ENCODE data around the gene ZBTB8OS. TPM values are rescaled to one million over a fixed set of nuclear protein-coding genes. Genes with fewer than 3 reads are reported as not detected.
"Not testable (repeated sequence)": the region's sequence is repeated elsewhere in the genome, so short reads cannot be mapped to it uniquely, and the experiment has no call there.

The ZBTB8OS gene
- polyA plus RNA-seq, 1 donor, result 39.5 TPM

- H3K36me3 ChIP-seq (ENCODE audit: control insufficient read depth, insufficient read depth, low read length), result peaks cover 24% of the 10 kb centered on the region
- H3K9me3 ChIP-seq (ENCODE audit: control insufficient read depth, low read depth, low read length); H3K27me3 ChIP-seq (ENCODE audit: control insufficient read depth, insufficient read depth, low read length); DNase-seq; H3K27ac ChIP-seq (ENCODE audit: low read length); H3K4me3 ChIP-seq (ENCODE audit: low read length); H3K4me1 ChIP-seq (ENCODE audit: control insufficient read depth, insufficient read depth, low read length): not testable (repeated sequence)
- no CpG with 5 or more reads among the region's 4 CpGs for WGBS (ENCODE audit: insufficient coverage, low lambda C conversion rate)
These were observed 20.2 kb downstream of the ZBTB8OS start for GRCh38 chr1:32630173-32630572.

GRCh38 chr1:32627596-32628162, 22.7 kb downstream of the ZBTB8OS start:
- WGBS (ENCODE audit: insufficient coverage, low lambda C conversion rate), result 40% methylated on average over 1 of the region's 11 CpGs

GRCh38 chr1:32626176-32626575, 24.2 kb downstream of the ZBTB8OS start:
- H3K27ac ChIP-seq (ENCODE audit: low read length), result no peak overlapping the region
- H3K4me1 ChIP-seq (ENCODE audit: control insufficient read depth, insufficient read depth, low read length), result no peaks in the 10 kb centered on the region
- H3K4me3 ChIP-seq (ENCODE audit: low read length), result no peak overlapping the region
- 100% methylated on average over 1 of the region's 1 CpG for WGBS (ENCODE audit: insufficient coverage, low lambda C conversion rate)
- DNase-seq, result no peak
- H3K27me3 ChIP-seq (ENCODE audit: control insufficient read depth, insufficient read depth, low read length), result no peaks in the 10 kb centered on the region
- no peaks in the 10 kb centered on the region for H3K9me3 ChIP-seq (ENCODE audit: control insufficient read depth, low read depth, low read length)
- H3K36me3 ChIP-seq (ENCODE audit: control insufficient read depth, insufficient read depth, low read length), result peaks cover 19% of the 10 kb centered on the region

More at GRCh38 chr1:32627596-32628162, 22.7 kb downstream of the ZBTB8OS start:
- H3K27me3 ChIP-seq (ENCODE audit: control insufficient read depth, insufficient read depth, low read length), result no peaks in the 10 kb centered on the region
- peaks cover 20% of the 10 kb centered on the region for H3K36me3 ChIP-seq (ENCODE audit: control insufficient read depth, insufficient read depth, low read length)
- no peaks in the 10 kb centered on the region for H3K9me3 ChIP-seq (ENCODE audit: control insufficient read depth, low read depth, low read length)
- no peaks in the 10 kb centered on the region for H3K4me1 ChIP-seq (ENCODE audit: control insufficient read depth, insufficient read depth, low read length)
- no peak overlapping the region for H3K4me3 ChIP-seq (ENCODE audit: low read length)
- DNase-seq, result peak in 1 of 2 donors; percentile 18
- no peak overlapping the region for H3K27ac ChIP-seq (ENCODE audit: low read length)

- no peak for DNase-seq
- Histone ChIP-seq H3K4me3 (ENCODE audit: low read length) (no peak overlapping the region), H3K9me3 (ENCODE audit: control insufficient read depth, low read depth, low read length) (no peaks in the 10 kb centered on the region), H3K27ac (ENCODE audit: low read length) (no peak overlapping the region), H3K4me1 (ENCODE audit: control insufficient read depth, insufficient read depth, low read length) (no peaks in the 10 kb centered on the region), H3K27me3 (ENCODE audit: control insufficient read depth, insufficient read depth, low read length) (no peaks in the 10 kb centered on the region), H3K36me3 (ENCODE audit: control insufficient read depth, insufficient read depth, low read length) (peaks cover 19% of the 10 kb centered on the region)
- 100% methylated on average over 1 of the region's 5 CpGs for WGBS (ENCODE audit: insufficient coverage, low lambda C conversion rate)
These were observed 26.6 kb downstream of the ZBTB8OS start for GRCh38 chr1:32623775-32624174.

- DNase-seq, result no peak
- Histone ChIP-seq H3K9me3 (ENCODE audit: control insufficient read depth, low read depth, low read length) (no peaks in the 10 kb centered on the region), H3K36me3 (ENCODE audit: control insufficient read depth, insufficient read depth, low read length) (peaks cover 19% of the 10 kb centered on the region), H3K27me3 (ENCODE audit: control insufficient read depth, insufficient read depth, low read length) (no peaks in the 10 kb centered on the region), H3K4me3 (ENCODE audit: low read length) (no peak overlapping the region), H3K4me1 (ENCODE audit: control insufficient read depth, insufficient read depth, low read length) (no peaks in the 10 kb centered on the region), H3K27ac (ENCODE audit: low read length) (no peak overlapping the region)
- WGBS (ENCODE audit: insufficient coverage, low lambda C conversion rate), result 88% methylated on average over 1 of the region's 3 CpGs
These were observed 27.3 kb downstream of the ZBTB8OS start for GRCh38 chr1:32622806-32623681.

GRCh38 chr1:32622205-32622604, 28.1 kb downstream of the ZBTB8OS start:
- no peaks in the 10 kb centered on the region for H3K27me3 ChIP-seq (ENCODE audit: control insufficient read depth, insufficient read depth, low read length)
- H3K4me3 ChIP-seq (ENCODE audit: low read length), result no peak overlapping the region
- no peak overlapping the region for H3K27ac ChIP-seq (ENCODE audit: low read length)
- H3K36me3 ChIP-seq (ENCODE audit: control insufficient read depth, insufficient read depth, low read length), result peaks cover 14% of the 10 kb centered on the region
- WGBS (ENCODE audit: insufficient coverage, low lambda C conversion rate), result 100% methylated on average over 1 of the region's 2 CpGs
- H3K9me3 ChIP-seq (ENCODE audit: control insufficient read depth, low read depth, low read length), result no peaks in the 10 kb centered on the region
- no peaks in the 10 kb centered on the region for H3K4me1 ChIP-seq (ENCODE audit: control insufficient read depth, insufficient read depth, low read length)
- DNase-seq, result no peak

GRCh38 chr1:32619701-32620485, 30.5 kb downstream of the ZBTB8OS start:
- Histone ChIP-seq H3K27me3 (ENCODE audit: control insufficient read depth, insufficient read depth, low read length) (no peaks in the 10 kb centered on the region), H3K36me3 (ENCODE audit: control insufficient read depth, insufficient read depth, low read length) (peaks cover 10% of the 10 kb centered on the region), H3K4me3 (ENCODE audit: low read length) (no peak overlapping the region), H3K9me3 (ENCODE audit: control insufficient read depth, low read depth, low read length) (no peaks in the 10 kb centered on the region), H3K27ac (ENCODE audit: low read length) (no peak overlapping the region), H3K4me1 (ENCODE audit: control insufficient read depth, insufficient read depth, low read length) (no peaks in the 10 kb centered on the region)
- WGBS (ENCODE audit: insufficient coverage, low lambda C conversion rate), result no CpG with 5 or more reads among the region's 5 CpGs
- no peak for DNase-seq

GRCh38 chr1:32618673-32619221, 31.6 kb downstream of the ZBTB8OS start:
- no peaks in the 10 kb centered on the region for H3K27me3 ChIP-seq (ENCODE audit: control insufficient read depth, insufficient read depth, low read length)
- no peaks in the 10 kb centered on the region for H3K4me1 ChIP-seq (ENCODE audit: control insufficient read depth, insufficient read depth, low read length)
- 100% methylated on average over 2 of the region's 5 CpGs for WGBS (ENCODE audit: insufficient coverage, low lambda C conversion rate)
- H3K36me3 ChIP-seq (ENCODE audit: control insufficient read depth, insufficient read depth, low read length), result peaks cover 8% of the 10 kb centered on the region
- H3K9me3 ChIP-seq (ENCODE audit: control insufficient read depth, low read depth, low read length), result no peaks in the 10 kb centered on the region
- H3K27ac ChIP-seq (ENCODE audit: low read length), result no peak overlapping the region
- DNase-seq, result no peak
- no peak overlapping the region for H3K4me3 ChIP-seq (ENCODE audit: low read length)

GRCh38 chr1:32613472-32613871, 36.9 kb downstream of the ZBTB8OS start:
- DNase-seq, result no peak
- no peak overlapping the region for H3K27ac ChIP-seq (ENCODE audit: low read length)
- no CpG with 5 or more reads among the region's 5 CpGs for WGBS (ENCODE audit: insufficient coverage, low lambda C conversion rate)
- no peaks in the 10 kb centered on the region for H3K36me3 ChIP-seq (ENCODE audit: control insufficient read depth, insufficient read depth, low read length)
- peaks cover 4% of the 10 kb centered on the region for H3K27me3 ChIP-seq (ENCODE audit: control insufficient read depth, insufficient read depth, low read length)
- no peak overlapping the region for H3K4me3 ChIP-seq (ENCODE audit: low read length)
- H3K4me1 ChIP-seq (ENCODE audit: control insufficient read depth, insufficient read depth, low read length), result no peaks in the 10 kb centered on the region
- H3K9me3 ChIP-seq (ENCODE audit: control insufficient read depth, low read depth, low read length), result no peaks in the 10 kb centered on the region
